ENCODE data around the gene CAB39L.

Gene CAB39L

GRCh38 chr13:49443357-49443703 is 534 bp downstream of the CAB39L start:
- H3K27me3 ChIP-seq (ENCODE audit: control insufficient read depth in 2 of 2, insufficient read depth in 2 of 2, low read length in 2 of 2): no peaks in the 10 kb centered on the region
- peak overlapping the region; percentile 94 to 96 for H3K27ac ChIP-seq (ENCODE audit: low read depth in 2 of 2, low read length in 2 of 2)
- H3K9ac ChIP-seq (ENCODE audit: low read depth in 1 of 2, low read length in 2 of 2): peak overlapping the region; percentile 88 to 93
- H3K36me3 ChIP-seq (ENCODE audit: control insufficient read depth in 2 of 2, insufficient read depth in 2 of 2, low read length in 2 of 2): no peaks in the 10 kb centered on the region
- H3K4me1 ChIP-seq (ENCODE audit: control insufficient read depth in 2 of 2, insufficient read depth in 2 of 2, low read length in 2 of 2): peaks cover 11 to 17% of the 10 kb centered on the region in 2 donors
- H3K9me3 ChIP-seq (ENCODE audit: control insufficient read depth in 2 of 2, low read length in 2 of 2): no peaks in the 10 kb centered on the region
- H3K4me3 ChIP-seq (ENCODE audit: low read length in 2 of 2): peak overlapping the region; percentile 86 to 96

GRCh38 chr13:49441846-49442245 is 2.0 kb downstream of the CAB39L start:
- Histone ChIP-seq H3K36me3 (ENCODE audit: control insufficient read depth in 2 of 2, insufficient read depth in 2 of 2, low read length in 2 of 2) (no peaks in the 10 kb centered on the region), H3K9ac (ENCODE audit: low read depth in 1 of 2, low read length in 2 of 2) (no peak overlapping the region), H3K9me3 (ENCODE audit: control insufficient read depth in 2 of 2, low read length in 2 of 2) (no peaks in the 10 kb centered on the region), H3K27me3 (ENCODE audit: control insufficient read depth in 2 of 2, insufficient read depth in 2 of 2, low read length in 2 of 2) (no peaks in the 10 kb centered on the region), H3K27ac (ENCODE audit: low read depth in 2 of 2, low read length in 2 of 2) (no peak overlapping the region), H3K4me3 (ENCODE audit: low read length in 2 of 2) (no peak overlapping the region), H3K4me1 (ENCODE audit: control insufficient read depth in 2 of 2, insufficient read depth in 2 of 2, low read length in 2 of 2) (peaks cover 9 to 17% of the 10 kb centered on the region in 2 donors)

GRCh38 chr13:49441312-49441711 is 2.6 kb downstream of the CAB39L start:
- peaks cover 9 to 13% of the 10 kb centered on the region in 2 donors for H3K4me1 ChIP-seq (ENCODE audit: control insufficient read depth in 2 of 2, insufficient read depth in 2 of 2, low read length in 2 of 2)
- H3K4me3 ChIP-seq (ENCODE audit: low read length in 2 of 2): no peak overlapping the region
- no peaks in the 10 kb centered on the region for H3K27me3 ChIP-seq (ENCODE audit: control insufficient read depth in 2 of 2, insufficient read depth in 2 of 2, low read length in 2 of 2)
- no peaks in the 10 kb centered on the region for H3K36me3 ChIP-seq (ENCODE audit: control insufficient read depth in 2 of 2, insufficient read depth in 2 of 2, low read length in 2 of 2)
- no peak overlapping the region for H3K9ac ChIP-seq (ENCODE audit: low read depth in 1 of 2, low read length in 2 of 2)
- H3K9me3 ChIP-seq (ENCODE audit: control insufficient read depth in 2 of 2, low read length in 2 of 2): no peaks in the 10 kb centered on the region
- no peak overlapping the region for H3K27ac ChIP-seq (ENCODE audit: low read depth in 2 of 2, low read length in 2 of 2)

- Histone ChIP-seq H3K4me1 (ENCODE audit: control insufficient read depth in 2 of 2, insufficient read depth in 2 of 2, low read length in 2 of 2) (peaks cover 4 to 5% of the 10 kb centered on the region in 2 donors), H3K27ac (ENCODE audit: low read depth in 2 of 2, low read length in 2 of 2) (no peak overlapping the region), H3K9me3 (ENCODE audit: control insufficient read depth in 2 of 2, low read length in 2 of 2) (no peaks in the 10 kb centered on the region), H3K9ac (ENCODE audit: low read depth in 1 of 2, low read length in 2 of 2) (no peak overlapping the region), H3K4me3 (ENCODE audit: low read length in 2 of 2) (no peak overlapping the region), H3K36me3 (ENCODE audit: control insufficient read depth in 2 of 2, insufficient read depth in 2 of 2, low read length in 2 of 2) (no peaks in the 10 kb centered on the region), H3K27me3 (ENCODE audit: control insufficient read depth in 2 of 2, insufficient read depth in 2 of 2, low read length in 2 of 2) (no peaks in the 10 kb centered on the region)
Observed at GRCh38 chr13:49439609-49440008, 4.3 kb downstream of the CAB39L start.

- Histone ChIP-seq H3K9ac (ENCODE audit: low read depth in 1 of 2, low read length in 2 of 2) (no peak overlapping the region), H3K36me3 (ENCODE audit: control insufficient read depth in 2 of 2, insufficient read depth in 2 of 2, low read length in 2 of 2) (no peaks in the 10 kb centered on the region), H3K27me3 (ENCODE audit: control insufficient read depth in 2 of 2, insufficient read depth in 2 of 2, low read length in 2 of 2) (no peaks in the 10 kb centered on the region), H3K27ac (ENCODE audit: low read depth in 2 of 2, low read length in 2 of 2) (no peak overlapping the region), H3K9me3 (ENCODE audit: control insufficient read depth in 2 of 2, low read length in 2 of 2) (no peaks in the 10 kb centered on the region), H3K4me3 (ENCODE audit: low read length in 2 of 2) (no peak overlapping the region), H3K4me1 (ENCODE audit: control insufficient read depth in 2 of 2, insufficient read depth in 2 of 2, low read length in 2 of 2) (no peaks in the 10 kb centered on the region)
Observed at GRCh38 chr13:49437705-49438104, 6.2 kb downstream of the CAB39L start.

GRCh38 chr13:49436890-49437289 is 7.0 kb downstream of the CAB39L start:
- H3K27ac ChIP-seq (ENCODE audit: low read depth in 2 of 2, low read length in 2 of 2): no peak overlapping the region

GRCh38 chr13:49435992-49436391 is 7.9 kb downstream of the CAB39L start:
- Histone ChIP-seq H3K27me3 (ENCODE audit: control insufficient read depth in 2 of 2, insufficient read depth in 2 of 2, low read length in 2 of 2) (no peaks in the 10 kb centered on the region), H3K36me3 (ENCODE audit: control insufficient read depth in 2 of 2, insufficient read depth in 2 of 2, low read length in 2 of 2) (no peaks in the 10 kb centered on the region), H3K9ac (ENCODE audit: low read depth in 1 of 2, low read length in 2 of 2) (no peak overlapping the region), H3K9me3 (ENCODE audit: control insufficient read depth in 2 of 2, low read length in 2 of 2) (no peaks in the 10 kb centered on the region), H3K27ac (ENCODE audit: low read depth in 2 of 2, low read length in 2 of 2) (no peak overlapping the region), H3K4me3 (ENCODE audit: low read length in 2 of 2) (no peak overlapping the region), H3K4me1 (ENCODE audit: control insufficient read depth in 2 of 2, insufficient read depth in 2 of 2, low read length in 2 of 2) (no peaks in the 10 kb centered on the region)

More at GRCh38 chr13:49436890-49437289, 7.0 kb downstream of the CAB39L start:
- Histone ChIP-seq H3K4me3 (ENCODE audit: low read length in 2 of 2) (no peak overlapping the region), H3K9me3 (ENCODE audit: control insufficient read depth in 2 of 2, low read length in 2 of 2) (no peaks in the 10 kb centered on the region), H3K36me3 (ENCODE audit: control insufficient read depth in 2 of 2, insufficient read depth in 2 of 2, low read length in 2 of 2) (no peaks in the 10 kb centered on the region), H3K4me1 (ENCODE audit: control insufficient read depth in 2 of 2, insufficient read depth in 2 of 2, low read length in 2 of 2) (no peaks in the 10 kb centered on the region), H3K27me3 (ENCODE audit: control insufficient read depth in 2 of 2, insufficient read depth in 2 of 2, low read length in 2 of 2) (no peaks in the 10 kb centered on the region), H3K9ac (ENCODE audit: low read depth in 1 of 2, low read length in 2 of 2) (no peak overlapping the region)

- no peak overlapping the region for H3K4me3 ChIP-seq (ENCODE audit: low read length in 2 of 2)
- H3K36me3 ChIP-seq (ENCODE audit: control insufficient read depth in 2 of 2, insufficient read depth in 2 of 2, low read length in 2 of 2): no peaks in the 10 kb centered on the region
- H3K9me3 ChIP-seq (ENCODE audit: control insufficient read depth in 2 of 2, low read length in 2 of 2): no peaks in the 10 kb centered on the region
- no peak overlapping the region for H3K27ac ChIP-seq (ENCODE audit: low read depth in 2 of 2, low read length in 2 of 2)
- H3K27me3 ChIP-seq (ENCODE audit: control insufficient read depth in 2 of 2, insufficient read depth in 2 of 2, low read length in 2 of 2): no peaks in the 10 kb centered on the region
- H3K9ac ChIP-seq (ENCODE audit: low read depth in 1 of 2, low read length in 2 of 2): no peak overlapping the region
- no peaks in the 10 kb centered on the region for H3K4me1 ChIP-seq (ENCODE audit: control insufficient read depth in 2 of 2, insufficient read depth in 2 of 2, low read length in 2 of 2)
Observed at GRCh38 chr13:49429121-49429520, 14.7 kb downstream of the CAB39L start.

GRCh38 chr13:49428041-49428763 is 15.7 kb downstream of the CAB39L start:
- Histone ChIP-seq H3K4me3 (ENCODE audit: low read length in 2 of 2) (no peak overlapping the region), H3K4me1 (ENCODE audit: control insufficient read depth in 2 of 2, insufficient read depth in 2 of 2, low read length in 2 of 2) (no peaks in the 10 kb centered on the region), H3K27me3 (ENCODE audit: control insufficient read depth in 2 of 2, insufficient read depth in 2 of 2, low read length in 2 of 2) (no peaks in the 10 kb centered on the region), H3K36me3 (ENCODE audit: control insufficient read depth in 2 of 2, insufficient read depth in 2 of 2, low read length in 2 of 2) (no peaks in the 10 kb centered on the region), H3K9me3 (ENCODE audit: control insufficient read depth in 2 of 2, low read length in 2 of 2) (no peaks in the 10 kb centered on the region), H3K9ac (ENCODE audit: low read depth in 1 of 2, low read length in 2 of 2) (no peak overlapping the region), H3K27ac (ENCODE audit: low read depth in 2 of 2, low read length in 2 of 2) (no peak overlapping the region)

GRCh38 chr13:49424011-49424560 is 19.8 kb downstream of the CAB39L start:
- Histone ChIP-seq H3K27me3 (ENCODE audit: control insufficient read depth in 2 of 2, insufficient read depth in 2 of 2, low read length in 2 of 2) (no peaks in the 10 kb centered on the region), H3K4me1 (ENCODE audit: control insufficient read depth in 2 of 2, insufficient read depth in 2 of 2, low read length in 2 of 2) (no peaks in the 10 kb centered on the region), H3K9me3 (ENCODE audit: control insufficient read depth in 2 of 2, low read length in 2 of 2) (no peaks in the 10 kb centered on the region), H3K27ac (ENCODE audit: low read depth in 2 of 2, low read length in 2 of 2) (no peak overlapping the region), H3K9ac (ENCODE audit: low read depth in 1 of 2, low read length in 2 of 2) (no peak overlapping the region), H3K4me3 (ENCODE audit: low read length in 2 of 2) (no peak overlapping the region), H3K36me3 (ENCODE audit: control insufficient read depth in 2 of 2, insufficient read depth in 2 of 2, low read length in 2 of 2) (no peaks in the 10 kb centered on the region)

Measured in mucosa of rectum (tissue), 2 donors.